ENCODE results near the gene CHRDL2.

Gene CHRDL2

GRCh38 chr11:74679513-74679865 is 51.7 kb downstream of the CHRDL2 start:
- Mint-ChIP-seq H3K27me3 (ENCODE audit: low read depth) (peaks cover 2% of the 10 kb centered on the region), H3K36me3 (ENCODE audit: low read depth) (no peaks in the 10 kb centered on the region), H3K4me1 (peaks cover 21% of the 10 kb centered on the region), H3K4me3 (no peak overlapping the region), H3K27ac (no peak overlapping the region), H3K9me3 (no peaks in the 10 kb centered on the region)
- TF ChIP-seq CTCF (IDR thresholded peaks at IDR 0.05; ENCODE audit: unreplicated experiment in 3 of 3): no peak

GRCh38 chr11:74678591-74679512 is 52.4 kb downstream of the CHRDL2 start:
- Mint-ChIP-seq H3K27ac (no peak overlapping the region), H3K4me1 (peaks cover 21% of the 10 kb centered on the region), H3K9me3 (peaks cover 2% of the 10 kb centered on the region), H3K4me3 (no peak overlapping the region), H3K36me3 (ENCODE audit: low read depth) (no peaks in the 10 kb centered on the region), H3K27me3 (ENCODE audit: low read depth) (no peaks in the 10 kb centered on the region)
- TF ChIP-seq CTCF (IDR thresholded peaks at IDR 0.05; ENCODE audit: unreplicated experiment in 3 of 3): no peak

GRCh38 chr11:74678041-74678440 is 53.2 kb downstream of the CHRDL2 start:
- no peak for TF ChIP-seq CTCF (IDR thresholded peaks at IDR 0.05; ENCODE audit: unreplicated experiment in 3 of 3)
- no peaks in the 10 kb centered on the region for H3K27me3 Mint-ChIP-seq (ENCODE audit: low read depth)

GRCh38 chr11:74677131-74677530 is 54.1 kb downstream of the CHRDL2 start:
- H3K4me1 Mint-ChIP-seq: peaks cover 31% of the 10 kb centered on the region
- no peaks in the 10 kb centered on the region for H3K27me3 Mint-ChIP-seq (ENCODE audit: low read depth)
- H3K4me3 Mint-ChIP-seq: no peak overlapping the region
- H3K36me3 Mint-ChIP-seq (ENCODE audit: low read depth): no peaks in the 10 kb centered on the region
- no peak overlapping the region for H3K27ac Mint-ChIP-seq
- H3K9me3 Mint-ChIP-seq: peaks cover 3% of the 10 kb centered on the region
- no peak for TF ChIP-seq CTCF (IDR thresholded peaks at IDR 0.05; ENCODE audit: unreplicated experiment in 3 of 3)

More at GRCh38 chr11:74678041-74678440, 53.2 kb downstream of the CHRDL2 start:
- Mint-ChIP-seq H3K27ac (no peak overlapping the region), H3K36me3 (ENCODE audit: low read depth) (no peaks in the 10 kb centered on the region), H3K4me3 (no peak overlapping the region), H3K4me1 (peaks cover 29% of the 10 kb centered on the region), H3K9me3 (peaks cover 3% of the 10 kb centered on the region)

- TF ChIP-seq CTCF (IDR thresholded peaks at IDR 0.05; ENCODE audit: unreplicated experiment in 3 of 3): no peak
- Mint-ChIP-seq H3K27me3 (ENCODE audit: low read depth) (no peaks in the 10 kb centered on the region), H3K36me3 (ENCODE audit: low read depth) (no peaks in the 10 kb centered on the region), H3K4me3 (no peak overlapping the region), H3K4me1 (peaks cover 29% of the 10 kb centered on the region), H3K9me3 (peaks cover 3% of the 10 kb centered on the region), H3K27ac (no peak overlapping the region)
Observed at GRCh38 chr11:74676596-74676995, 54.6 kb downstream of the CHRDL2 start.

- no peak overlapping the region for H3K27ac Mint-ChIP-seq
- H3K27me3 Mint-ChIP-seq (ENCODE audit: low read depth): no peaks in the 10 kb centered on the region
- no peak overlapping the region for H3K4me3 Mint-ChIP-seq
- H3K4me1 Mint-ChIP-seq: peaks cover 25% of the 10 kb centered on the region
- TF ChIP-seq CTCF (IDR thresholded peaks at IDR 0.05; ENCODE audit: unreplicated experiment in 3 of 3): no peak
- peaks cover 3% of the 10 kb centered on the region for H3K9me3 Mint-ChIP-seq
- no peaks in the 10 kb centered on the region for H3K36me3 Mint-ChIP-seq (ENCODE audit: low read depth)
Observed at GRCh38 chr11:74675761-74676160, 55.5 kb downstream of the CHRDL2 start.

All from nephron (organoid).